Measurements from ENCODE around the gene ARRDC5. TPM values are rescaled to one million over a fixed set of nuclear protein-coding genes. Genes with fewer than 3 reads are reported as not detected.

ARRDC5 gene
- polyA plus RNA-seq, 3 donors: 0.46 to 3.9 (median 1.0) TPM

GRCh38 chr19:4913996-4914735, 11.5 kb upstream of the ARRDC5 start:
- H3K9me3 ChIP-seq (replicated peaks in 1 of 2; ENCODE audit: control insufficient read depth in 1 of 2, insufficient read depth in 1 of 2, low read length in 2 of 2): no peaks in the 10 kb centered on the region
- H3K9me3 Mint-ChIP-seq: peaks cover 0 to 2% (median 0%) of the 10 kb centered on the region in 7 donors
- DNase-seq: no peak
- no peak overlapping the region for H2AFZ ChIP-seq (ENCODE audit: insufficient read depth, low read depth, low read length, poor library complexity, severe bottlenecking)
- peaks cover 61% of the 10 kb centered on the region for H3K4me1 Mint-ChIP-seq
- H3K36me3 ChIP-seq (replicated peaks in 1 of 2; ENCODE audit: control insufficient read depth in 1 of 2, insufficient read depth in 2 of 2, low read length in 2 of 2): no peaks in the 10 kb centered on the region
- no peaks in the 10 kb centered on the region for H3K27me3 ChIP-seq (ENCODE audit: control insufficient read depth in 2 of 2, insufficient read depth in 2 of 2, low read length in 2 of 2)
- intact Hi-C loops (cut with micrococcal nuclease): loop anchor here (5.0 to 10.0 kb wide), 4 partner anchors 42 to 179 kb away; no protein-coding TSS in a partner anchor
- H3K4me3 Mint-ChIP-seq: peak overlapping the region; percentile 93 to 100
- peak overlapping the region; percentile 82 for H3K9ac ChIP-seq (ENCODE audit: insufficient read depth, low read length, poor library complexity, severe bottlenecking)
- peak overlapping the region in 1 of 3 experiments; percentile 87 for H3K4me3 ChIP-seq (replicated peaks in 1 of 3; ENCODE audit: low read depth in 2 of 3, low read length in 3 of 3)
- no peak for TF ChIP-seq CTCF (IDR thresholded peaks at IDR 0.05)
- WGBS (ENCODE audit: insufficient coverage): 90% methylated on average over 9 of the region's 24 CpGs
- peak overlapping the region; percentile 75 to 99 (median 89) for H3K27ac Mint-ChIP-seq
- peak overlapping the region; percentile 79 for H3K4me2 ChIP-seq (replicated peaks; ENCODE audit: extremely low read depth, low read length, poor library complexity, severe bottlenecking)
- peaks cover 99% of the 10 kb centered on the region for H3K79me2 ChIP-seq (ENCODE audit: insufficient read depth, low read length)
- peaks cover 62 to 73% of the 10 kb centered on the region in 2 donors for H3K4me1 ChIP-seq (ENCODE audit: control insufficient read depth in 1 of 2, insufficient read depth in 2 of 2, low read length in 2 of 2)
- H4K20me1 ChIP-seq (ENCODE audit: insufficient read depth, low read length): peaks cover 31% of the 10 kb centered on the region
- peaks cover 0 to 6% (median 0%) of the 10 kb centered on the region in 3 donors for H3K27me3 Mint-ChIP-seq (ENCODE audit: low read depth in 3 of 3)
- peaks cover 4 to 19% of the 10 kb centered on the region in 2 donors for H3K36me3 Mint-ChIP-seq
- H3K27ac ChIP-seq (ENCODE audit: low read depth in 1 of 2, low read length in 2 of 2): peak overlapping the region in 1 of 2 donors; percentile 91

- H3K36me3 Mint-ChIP-seq: peaks cover 4 to 15% of the 10 kb centered on the region in 2 donors
These were observed 9.3 kb upstream of the ARRDC5 start for GRCh38 chr19:4911786-4912672.

More at GRCh38 chr19:4911786-4912672, 9.3 kb upstream of the ARRDC5 start:
- H3K27ac ChIP-seq (ENCODE audit: low read depth in 1 of 2, low read length in 2 of 2): peak overlapping the region; percentile 43 to 91
- no peaks in the 10 kb centered on the region for H3K27me3 ChIP-seq (ENCODE audit: control insufficient read depth in 2 of 2, insufficient read depth in 2 of 2, low read length in 2 of 2)
- peaks cover 0 to 2% (median 0%) of the 10 kb centered on the region in 7 donors for H3K9me3 Mint-ChIP-seq
- H2AFZ ChIP-seq (ENCODE audit: insufficient read depth, low read depth, low read length, poor library complexity, severe bottlenecking): peak overlapping the region; percentile 63
- H3K4me2 ChIP-seq (replicated peaks; ENCODE audit: extremely low read depth, low read length, poor library complexity, severe bottlenecking): peak overlapping the region; percentile 89
- peaks cover 0 to 6% (median 0%) of the 10 kb centered on the region in 3 donors for H3K27me3 Mint-ChIP-seq (ENCODE audit: low read depth in 3 of 3)
- intact Hi-C loops (cut with micrococcal nuclease): loop anchor here (2.0 to 10.0 kb wide), 6 partner anchors 40 to 187 kb away; no protein-coding TSS in a partner anchor
- peak overlapping the region; percentile 54 for H3K9ac ChIP-seq (ENCODE audit: insufficient read depth, low read length, poor library complexity, severe bottlenecking)
- peak overlapping the region; percentile 90 to 91 for H3K4me3 Mint-ChIP-seq
- H3K36me3 ChIP-seq (replicated peaks in 1 of 2; ENCODE audit: control insufficient read depth in 1 of 2, insufficient read depth in 2 of 2, low read length in 2 of 2): no peaks in the 10 kb centered on the region
- H4K20me1 ChIP-seq (ENCODE audit: insufficient read depth, low read length): peaks cover 49% of the 10 kb centered on the region
- peak; percentile 75 for TF ChIP-seq CTCF (IDR thresholded peaks at IDR 0.05)
- peak; percentile 44 to 79 (median 64) for DNase-seq
- peaks cover 64 to 77% of the 10 kb centered on the region in 2 donors for H3K4me1 ChIP-seq (ENCODE audit: control insufficient read depth in 1 of 2, insufficient read depth in 2 of 2, low read length in 2 of 2)
- H3K9me3 ChIP-seq (replicated peaks in 1 of 2; ENCODE audit: control insufficient read depth in 1 of 2, insufficient read depth in 1 of 2, low read length in 2 of 2): no peaks in the 10 kb centered on the region
- peak overlapping the region; percentile 46 to 79 (median 61) for H3K4me3 ChIP-seq (replicated peaks in 1 of 3; ENCODE audit: low read depth in 2 of 3, low read length in 3 of 3)
- H3K79me2 ChIP-seq (ENCODE audit: insufficient read depth, low read length): peaks cover 87% of the 10 kb centered on the region
- H3K27ac Mint-ChIP-seq: peak overlapping the region in 6 of 7 donors; percentile 13 to 87 (median 80)
- peaks cover 68% of the 10 kb centered on the region for H3K4me1 Mint-ChIP-seq
- 20% methylated on average over 13 of the region's 29 CpGs for WGBS (ENCODE audit: insufficient coverage)
